H54 (cell line): ENCODE results near the gene DLK1.

Source experiments
- DNase-seq: peaks from one replicate; pipeline ENCODE4 v3.0.0; 2011; ENCODE audit warnings: low spot score, mixed read lengths; ENCODE audit not compliant: insufficient read length
- FAIRE-seq: peaks from 3 replicates; lab custom pipeline; 2011; peaks lifted over from hg19 to GRCh38; lab: Jason Lieb, UNC
- POLR2A ChIP-seq: IDR thresholded peaks from 2 replicates; pipeline ENCODE4 v1.6.1; 2011; ENCODE audit warnings: low read depth, mild to moderate bottlenecking, low read length

The DLK1 gene

GRCh38 chr14:100726550-100727085 lies at the start of gene DLK1:
TSS of gene DLK1 (plus strand) at chr14:100726892. CDS start at chr14:100727069, 177 bp downstream.
- FAIRE-seq = no peak
- DNase-seq = no peak
- TF ChIP-seq POLR2A = no peak

- DNase-seq = no peak
- no peak for TF ChIP-seq POLR2A
- FAIRE-seq = no peak
Observed at GRCh38 chr14:100677152-100677551, 49.5 kb upstream of the DLK1 start.

DNA sequence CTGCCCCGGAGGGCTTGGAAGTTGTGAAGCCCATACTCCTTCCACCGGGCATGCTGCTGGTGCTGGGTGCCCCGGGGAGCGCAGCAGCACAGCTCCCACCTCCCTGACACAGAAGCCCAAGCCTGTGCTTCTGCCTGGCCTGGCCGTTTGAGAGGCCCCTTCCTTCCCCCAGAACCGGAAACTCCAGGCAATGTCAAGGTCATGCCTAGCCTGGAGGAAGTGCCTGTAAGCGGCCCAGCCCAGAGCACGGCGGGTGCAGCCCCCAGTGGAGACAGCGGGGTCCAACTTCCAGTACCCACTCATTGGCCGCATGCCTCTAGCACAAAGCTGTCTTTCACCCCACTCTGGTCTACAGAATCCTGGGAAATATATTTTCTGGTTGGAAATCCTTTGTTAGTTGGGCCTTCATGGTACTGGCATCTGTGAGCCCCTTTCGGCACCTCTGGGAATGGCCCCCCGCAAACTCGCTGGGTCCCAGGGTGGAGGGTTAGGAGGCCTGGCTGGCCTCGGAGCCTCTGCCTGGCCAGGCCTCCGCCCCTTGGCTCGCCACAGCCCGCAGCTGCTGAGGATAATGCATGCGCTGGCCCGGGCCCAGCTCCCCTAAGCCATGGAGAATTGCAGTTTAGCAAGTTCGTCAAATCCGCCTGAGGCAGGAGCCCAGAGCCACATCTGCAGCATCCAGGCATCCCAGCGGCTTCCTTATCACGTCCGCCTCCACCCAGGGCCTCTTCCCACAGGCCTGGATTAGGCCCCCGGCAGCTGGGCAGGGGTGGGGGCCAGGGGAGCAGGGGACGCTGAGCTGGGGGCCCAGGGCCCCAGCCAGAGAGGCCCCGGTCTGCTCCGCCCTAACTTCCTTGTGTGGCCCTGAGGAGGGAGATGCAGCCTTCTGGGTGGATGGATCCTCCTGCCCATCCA lies 48.9 kb upstream of the DLK1 start:
- FAIRE-seq (no peak), DNase-seq (no peak)
- no peak for TF ChIP-seq POLR2A

- no peak for DNase-seq
- no peak for FAIRE-seq
- no peak for TF ChIP-seq POLR2A
Observed at GRCh38 chr14:100678469-100678828, 48.2 kb upstream of the DLK1 start.

DNA sequence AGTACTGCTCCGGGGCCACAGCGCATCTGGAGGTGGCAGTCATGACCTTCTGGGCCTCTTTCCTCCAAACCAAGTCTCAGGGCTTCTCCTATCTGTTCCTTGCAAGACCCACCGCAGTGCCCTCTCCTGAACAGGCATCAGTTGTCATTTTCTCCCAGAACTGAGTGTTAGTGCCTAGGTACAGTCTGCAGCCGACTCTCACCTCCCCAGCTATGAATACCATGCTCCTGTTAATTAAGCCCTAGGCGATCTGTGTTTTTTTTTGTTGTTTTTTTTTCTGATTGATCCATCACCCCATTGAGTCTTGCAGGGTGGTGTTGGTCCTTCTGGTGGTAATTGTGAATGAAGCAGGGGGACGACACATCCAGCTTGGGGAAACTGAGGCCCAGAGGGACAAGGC lies 47.5 kb upstream of the DLK1 start:
- DNase-seq (no peak), FAIRE-seq (no peak)
- TF ChIP-seq POLR2A = no peak

GRCh38 chr14:100679707-100680438 lies 46.8 kb upstream of the DLK1 start:
- TF ChIP-seq POLR2A = no peak

GRCh38 chr14:100680439-100681051 lies 46.1 kb upstream of the DLK1 start:
- no peak for TF ChIP-seq POLR2A
- DNase-seq = no peak
- FAIRE-seq = no peak

More at GRCh38 chr14:100679707-100680438, 46.8 kb upstream of the DLK1 start:
- no peak for DNase-seq
- FAIRE-seq = no peak

DNA sequence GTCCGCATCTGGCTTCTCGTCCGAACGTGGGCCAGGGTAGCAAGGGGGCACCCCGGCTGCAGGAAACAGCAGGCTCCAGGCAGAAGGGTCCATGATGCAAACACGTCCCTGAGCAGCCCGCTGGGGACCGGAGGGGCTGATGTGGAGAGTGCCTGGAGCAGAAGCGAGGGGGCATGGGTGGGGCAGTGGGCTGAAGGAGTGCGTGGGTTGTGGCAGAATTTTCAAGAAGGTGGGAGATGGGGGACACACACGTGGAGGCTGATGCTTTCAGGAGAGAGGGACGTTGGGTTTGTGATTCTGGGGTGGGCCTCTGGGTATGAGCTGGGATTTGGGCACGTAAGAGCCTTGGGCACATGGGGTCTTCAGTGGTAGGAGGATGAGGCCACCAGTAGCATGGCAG lies 45.6 kb upstream of the DLK1 start:
- no peak for FAIRE-seq
- no peak for TF ChIP-seq POLR2A

GRCh38 chr14:100682749-100683148 lies 43.9 kb upstream of the DLK1 start:
- TF ChIP-seq POLR2A = no peak
- DNase-seq (no peak), FAIRE-seq (no peak)

More for the DNA sequence above, 45.6 kb upstream of the DLK1 start:
- no peak for DNase-seq

GRCh38 chr14:100683578-100683977 lies 43.1 kb upstream of the DLK1 start:
- DNase-seq (no peak), FAIRE-seq (no peak)
- TF ChIP-seq POLR2A = no peak

GRCh38 chr14:100684154-100684553 lies 42.5 kb upstream of the DLK1 start:
- DNase-seq (no peak), FAIRE-seq (no peak)
- no peak for TF ChIP-seq POLR2A

DNA sequence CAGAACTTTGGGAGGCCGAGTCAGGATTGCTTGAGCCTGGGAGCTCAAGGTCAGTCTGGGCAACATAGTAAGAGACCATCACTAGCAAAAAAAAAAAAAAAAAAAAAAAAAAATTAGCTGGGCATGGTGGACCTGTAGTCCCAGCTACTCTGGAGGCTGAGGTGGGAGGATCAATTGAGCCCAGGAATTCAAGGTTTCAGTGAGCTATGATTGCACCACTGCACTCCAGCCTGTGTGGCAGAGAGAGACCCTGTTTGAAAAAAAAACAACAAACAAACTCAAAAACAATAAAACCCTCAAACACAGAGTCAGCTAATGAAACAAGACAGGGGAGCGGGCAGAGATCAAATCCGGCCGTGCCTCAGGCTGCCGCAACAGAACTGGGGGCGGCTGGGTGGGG lies 41.7 kb upstream of the DLK1 start:
- DNase-seq (no peak), FAIRE-seq (no peak)
- no peak for TF ChIP-seq POLR2A

DNA sequence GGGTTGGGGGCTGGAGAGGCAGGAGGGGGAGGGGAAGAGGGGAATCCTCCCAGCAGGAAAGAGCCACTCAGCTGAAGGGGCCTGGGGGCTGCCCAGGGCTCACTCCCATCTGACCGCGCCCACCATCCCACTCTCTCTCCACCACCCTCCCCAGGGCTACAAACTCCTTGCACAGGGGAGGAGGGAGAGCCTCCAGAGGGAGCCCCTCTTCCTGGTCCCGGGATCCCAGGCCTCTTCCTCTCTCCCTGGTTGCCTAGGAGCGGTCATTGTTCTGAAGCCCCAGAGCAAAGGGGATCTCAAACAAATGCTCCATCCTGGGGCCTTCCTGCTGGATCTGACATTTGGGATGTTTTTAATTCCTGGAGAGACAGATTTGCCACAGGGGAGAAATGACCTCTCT lies 39.8 kb upstream of the DLK1 start:
- TF ChIP-seq POLR2A = no peak
- DNase-seq (no peak), FAIRE-seq (no peak)

GRCh38 chr14:100687386-100687785 lies 39.3 kb upstream of the DLK1 start:
- DNase-seq (no peak), FAIRE-seq (no peak)
- no peak for TF ChIP-seq POLR2A
